DOHH2 (cell line): ENCODE measurements around the gene ODAD3.
A peak's percentile ranks its signal among the peaks of the same experiment; 100 is the strongest.
"Not testable (repeated sequence)": the region's sequence is repeated elsewhere in the genome, so short reads cannot be mapped to it uniquely, and the experiment has no call there.

Source experiments
- H3F3A ChIP-seq: fragments of 200-600 bp; sonication (generic), shearing (Covaris generic); 2 replicates; pipeline ENCODE4 v1.6.0; 2016; ENCODE audit warnings: antibody characterized with exemption, mild to moderate bottlenecking; ENCODE audit not compliant: control insufficient read depth, insufficient read depth
- H3K27ac ChIP-seq: fragments of 200-600 bp; sonication (generic); 2 replicates; pipeline ENCODE4 v1.5.1; 2014; ENCODE audit warnings: low read depth, mild to moderate bottlenecking, low read length, moderate library complexity
- H3K27me3 ChIP-seq: fragments of 200-600 bp; sonication (generic); 2 replicates; pipeline ENCODE4 v1.6.1; 2014; ENCODE audit warnings: mild to moderate bottlenecking, low read length, mixed read lengths; ENCODE audit not compliant: control insufficient read depth
- H3K36me3 ChIP-seq: fragments of 200-600 bp; sonication (generic); 2 replicates; pipeline ENCODE4 v1.6.1; 2014; ENCODE audit warnings: mild to moderate bottlenecking, low read length, moderate library complexity, mixed read lengths; ENCODE audit not compliant: control insufficient read depth
- H3K4me1 ChIP-seq: fragments of 200-600 bp; sonication (generic); 2 replicates; pipeline ENCODE4 v1.6.1; 2014; ENCODE audit warnings: mild to moderate bottlenecking, low read length, mixed read lengths; ENCODE audit not compliant: control insufficient read depth
- H3K4me2 ChIP-seq: fragments of 200-600 bp; sonication (generic); 2 replicates; pipeline ENCODE4 v1.6.0; 2014; ENCODE audit warnings: mild to moderate bottlenecking, low read length, moderate library complexity
- H3K4me3 ChIP-seq: fragments of 200-600 bp; sonication (generic); 2 replicates; pipeline ENCODE4 v1.5.1; 2014; ENCODE audit warnings: mild to moderate bottlenecking, low read length, mixed read lengths
- H3K79me2 ChIP-seq: fragments of 200-600 bp; sonication (generic); 2 replicates; pipeline ENCODE4 v1.6.1; 2014; ENCODE audit warnings: mild to moderate bottlenecking, low read length, mixed read lengths; ENCODE audit not compliant: control insufficient read depth
- H3K9me2 ChIP-seq: fragments of 200-600 bp; sonication (generic); replicated peaks from 2 replicates; pipeline ENCODE4 v1.6.1; 2014; ENCODE audit warnings: mild to moderate bottlenecking, low read length, mixed read lengths; ENCODE audit not compliant: control insufficient read depth
- H3K9me3 ChIP-seq: fragments of 200-600 bp; sonication (generic); 2 replicates; pipeline ENCODE4 v1.6.1; 2014; ENCODE audit warnings: antibody characterized with exemption, low read length, mixed read lengths; ENCODE audit not compliant: control insufficient read depth, insufficient read depth
- H4K20me1 ChIP-seq: fragments of 200-600 bp; sonication (generic); 2 replicates; pipeline ENCODE4 v1.6.0; 2014; ENCODE audit warnings: low read depth, mild to moderate bottlenecking, antibody characterized with exemption, low read length, moderate library complexity; ENCODE audit not compliant: control insufficient read depth, insufficient read depth
- EZH2phosphoT487 ChIP-seq: fragments of 200-600 bp; sonication (generic); IDR thresholded peaks from 2 replicates; pipeline ENCODE4 v1.6.1; 2017; ENCODE audit warnings: borderline replicate concordance, mild to moderate bottlenecking, antibody characterized with exemption, low read length, moderate library complexity, mixed read lengths
- TF ChIP-seq, protein P1 (sequence below): fragments of 200-600 bp; sonication (generic); IDR thresholded peaks from one replicate; pipeline ENCODE4 v1.5.1; 2014; ENCODE audit warnings: antibody characterized with exemption, mild to moderate bottlenecking, low read depth, low read length; ENCODE audit not compliant: poor library complexity, severe bottlenecking

Gene ODAD3

DNA sequence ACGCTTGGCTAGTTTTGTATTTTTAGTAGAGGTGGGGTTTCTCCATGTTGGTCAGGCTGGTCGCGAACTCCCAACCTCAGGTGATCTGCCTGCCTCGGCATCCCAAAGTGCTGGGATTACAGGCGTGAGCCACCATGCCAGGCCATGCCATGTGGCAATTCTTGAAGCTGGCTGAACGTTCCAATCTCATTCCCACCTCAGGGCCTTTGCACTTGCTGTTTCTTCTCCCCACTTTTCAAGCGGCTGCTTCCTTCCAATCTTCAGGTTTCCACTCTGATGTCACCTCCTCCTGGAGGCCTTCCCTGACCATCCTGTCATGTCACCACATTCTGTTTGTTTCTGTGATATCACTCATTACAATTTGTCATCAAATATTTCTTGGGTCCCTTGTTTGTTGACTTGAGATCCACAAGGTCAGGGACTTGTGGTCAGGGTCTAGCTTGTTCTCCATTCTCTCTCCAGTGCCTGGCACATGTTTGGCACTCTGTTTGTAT, 55.0 kb downstream of the ODAD3 start:
- TF ChIP-seq, protein P1, sequence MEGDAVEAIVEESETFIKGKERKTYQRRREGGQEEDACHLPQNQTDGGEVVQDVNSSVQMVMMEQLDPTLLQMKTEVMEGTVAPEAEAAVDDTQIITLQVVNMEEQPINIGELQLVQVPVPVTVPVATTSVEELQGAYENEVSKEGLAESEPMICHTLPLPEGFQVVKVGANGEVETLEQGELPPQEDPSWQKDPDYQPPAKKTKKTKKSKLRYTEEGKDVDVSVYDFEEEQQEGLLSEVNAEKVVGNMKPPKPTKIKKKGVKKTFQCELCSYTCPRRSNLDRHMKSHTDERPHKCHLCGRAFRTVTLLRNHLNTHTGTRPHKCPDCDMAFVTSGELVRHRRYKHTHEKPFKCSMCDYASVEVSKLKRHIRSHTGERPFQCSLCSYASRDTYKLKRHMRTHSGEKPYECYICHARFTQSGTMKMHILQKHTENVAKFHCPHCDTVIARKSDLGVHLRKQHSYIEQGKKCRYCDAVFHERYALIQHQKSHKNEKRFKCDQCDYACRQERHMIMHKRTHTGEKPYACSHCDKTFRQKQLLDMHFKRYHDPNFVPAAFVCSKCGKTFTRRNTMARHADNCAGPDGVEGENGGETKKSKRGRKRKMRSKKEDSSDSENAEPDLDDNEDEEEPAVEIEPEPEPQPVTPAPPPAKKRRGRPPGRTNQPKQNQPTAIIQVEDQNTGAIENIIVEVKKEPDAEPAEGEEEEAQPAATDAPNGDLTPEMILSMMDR = no peak
- TF ChIP-seq EZH2phosphoT487 = no peak
- peaks cover 72% of the 10 kb centered on the region for H3K4me1 ChIP-seq
- H3K27ac ChIP-seq = peak overlapping the region; percentile 89

DNA sequence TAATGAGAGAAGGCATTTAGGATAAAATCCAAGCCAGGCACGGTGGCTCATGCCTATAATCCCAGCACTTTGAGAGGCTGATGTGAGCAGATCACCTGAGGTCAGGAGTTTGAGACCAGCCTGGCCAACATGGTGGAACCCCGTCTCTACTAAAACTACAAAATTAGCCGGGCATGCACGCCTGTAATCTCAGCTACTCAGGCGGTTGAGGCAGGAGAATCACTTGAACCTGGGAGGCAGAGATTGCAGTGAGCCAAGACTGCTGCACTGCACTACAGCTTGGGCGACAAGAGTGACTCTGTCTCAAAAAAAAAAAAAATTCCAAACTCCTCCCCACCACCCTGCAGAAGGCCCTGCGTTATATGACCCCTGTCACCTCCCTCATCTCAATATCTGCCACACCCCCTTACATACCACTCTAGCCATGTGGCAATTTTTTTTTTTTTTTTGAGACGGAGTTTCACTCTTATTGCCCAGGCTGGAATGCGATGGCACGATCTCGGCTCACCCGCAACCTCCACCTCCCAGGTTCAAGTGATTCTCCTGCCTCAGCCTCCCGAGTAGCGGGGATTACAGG, 55.6 kb downstream of the ODAD3 start:
- peaks cover 19% of the 10 kb centered on the region for H3F3A ChIP-seq
- H3K4me1 ChIP-seq = peaks cover 71% of the 10 kb centered on the region
- H3K9me3 ChIP-seq, H4K20me1 ChIP-seq, H3K27ac ChIP-seq, H3K27me3 ChIP-seq, H3K9me2 ChIP-seq, H3K4me3 ChIP-seq: not testable (repeated sequence)
- H3K79me2 ChIP-seq = peaks cover 52% of the 10 kb centered on the region
- H3K4me2 ChIP-seq = peak overlapping the region; percentile 95; the same call in 1 of the 2 replicates
- H3K36me3 ChIP-seq = peaks cover 33% of the 10 kb centered on the region

More for the DNA sequence above, 55.0 kb downstream of the ODAD3 start:
- no peaks in the 10 kb centered on the region for H3K9me2 ChIP-seq
- peaks cover 33% of the 10 kb centered on the region for H3K36me3 ChIP-seq
- H3F3A ChIP-seq = peaks cover 19% of the 10 kb centered on the region
- no peaks in the 10 kb centered on the region for H4K20me1 ChIP-seq
- H3K9me3 ChIP-seq = no peaks in the 10 kb centered on the region
- H3K4me3 ChIP-seq = peak overlapping the region; percentile 96
- H3K79me2 ChIP-seq = peaks cover 52% of the 10 kb centered on the region
- peak overlapping the region; percentile 95 for H3K4me2 ChIP-seq
- H3K27me3 ChIP-seq = peaks cover 6% of the 10 kb centered on the region; the same call in 1 of the 2 replicates

DNA sequence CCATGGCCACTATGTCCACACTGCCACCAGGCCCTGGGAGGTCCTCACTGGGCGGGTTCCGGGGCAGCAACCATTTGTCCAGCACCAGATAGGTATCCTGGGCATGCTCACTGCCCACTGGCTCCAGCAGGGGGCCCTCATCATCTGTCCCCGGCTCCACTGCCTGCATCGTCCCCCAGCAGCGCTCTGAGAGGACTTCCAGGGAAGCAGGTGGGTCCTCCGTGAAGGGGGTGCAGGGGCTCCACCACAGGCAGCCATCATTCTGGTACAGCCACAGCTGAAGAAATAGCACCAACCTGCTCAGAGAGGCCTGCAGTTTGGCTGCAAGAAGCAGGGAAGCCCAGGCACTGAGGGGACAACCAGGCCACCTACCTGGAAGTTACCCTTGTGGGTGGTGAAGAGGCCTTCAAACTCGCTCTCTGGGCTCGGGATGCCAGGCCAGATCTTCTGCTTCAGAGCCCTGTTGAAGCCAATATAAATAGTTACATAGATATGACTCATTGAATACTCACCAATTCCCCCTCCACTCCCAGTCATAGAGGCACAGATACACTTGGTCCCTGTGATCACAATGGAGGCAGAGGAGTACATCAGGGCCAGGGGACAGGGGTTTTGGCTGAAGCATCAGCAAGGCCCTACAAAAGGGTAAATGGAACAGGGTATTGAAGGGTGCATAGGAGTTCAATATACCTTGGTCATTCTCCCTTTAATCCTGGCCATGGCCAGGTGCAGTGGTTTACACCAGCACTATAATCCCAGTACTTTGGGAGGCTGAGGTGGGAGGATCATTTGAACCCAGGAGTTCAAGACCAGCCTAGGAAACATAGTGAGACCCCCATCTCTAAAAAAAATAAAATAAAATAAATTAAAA, 56.4 kb downstream of the ODAD3 start:
- Histone ChIP-seq H4K20me1 (no peaks in the 10 kb centered on the region), H3K4me1 (peaks cover 71% of the 10 kb centered on the region), H3K4me2 (peak overlapping the region; percentile 99), H3K36me3 (peaks cover 33% of the 10 kb centered on the region), H3K27ac (no peak overlapping the region), H3K9me2 (no peaks in the 10 kb centered on the region), H3K4me3 (no peak overlapping the region), H3K79me2 (peaks cover 57% of the 10 kb centered on the region), H3F3A (peaks cover 19% of the 10 kb centered on the region), H3K9me3 (no peaks in the 10 kb centered on the region), H3K27me3 (peaks cover 1% of the 10 kb centered on the region; the same call in 1 of the 2 replicates)
- TF ChIP-seq EZH2phosphoT487 = no peak
- TF ChIP-seq, protein P1 = peak; percentile 77

DNA sequence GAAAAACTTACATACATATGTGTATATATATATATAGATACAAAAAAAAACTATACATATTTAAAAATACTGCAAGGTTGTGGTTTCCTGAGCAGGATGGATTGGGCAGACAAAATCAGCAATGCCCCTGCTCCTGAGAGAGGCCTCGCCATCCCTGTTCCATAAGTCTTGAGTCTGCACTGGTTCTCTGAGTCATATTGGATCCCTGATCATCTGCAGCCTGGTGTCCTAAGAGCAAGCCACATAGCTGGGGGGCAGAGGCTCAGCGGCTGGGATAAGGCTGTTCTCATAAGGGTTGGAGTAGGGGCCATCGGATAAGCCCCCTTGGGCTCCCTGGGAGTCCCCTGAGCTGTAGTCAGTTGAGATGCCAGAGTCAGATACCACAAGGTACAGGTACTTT, 57.2 kb downstream of the ODAD3 start:
- no peaks in the 10 kb centered on the region for H3K27me3 ChIP-seq
- H3F3A ChIP-seq = peaks cover 19% of the 10 kb centered on the region
- peaks cover 64% of the 10 kb centered on the region for H3K4me1 ChIP-seq
- H3K27ac ChIP-seq = peak overlapping the region; percentile 64; the same call in 1 of the 2 replicates
- H3K4me2 ChIP-seq = peak overlapping the region; percentile 99
- H3K79me2 ChIP-seq = peaks cover 57% of the 10 kb centered on the region
- no peaks in the 10 kb centered on the region for H3K9me2 ChIP-seq
- H4K20me1 ChIP-seq = no peaks in the 10 kb centered on the region
- H3K4me3 ChIP-seq = no peak overlapping the region
- peaks cover 33% of the 10 kb centered on the region for H3K36me3 ChIP-seq
- TF ChIP-seq, protein P1 = no peak
- no peak for TF ChIP-seq EZH2phosphoT487
- no peaks in the 10 kb centered on the region for H3K9me3 ChIP-seq
